Activated T-helper 2 cell treated with anti-CD3 and anti-CD28 coated beads, Interferon-gamma antibody, Interleukin-2, Interleukin-4, amounts not matched to agents 10 μg/mL and 5 μg/mL and 100 μg/mL, durations not matched to agents 14 hours and 24 hours and 36 hours (primary cell): Measurements from ENCODE around the gene GANAB. TPM values are rescaled to one million over a fixed set of nuclear protein-coding genes. Genes with fewer than 3 reads are reported as not detected.
A peak's percentile ranks its signal among the peaks of the same experiment; 100 is the strongest.
"Not testable (repeated sequence)": the region's sequence is repeated elsewhere in the genome, so short reads cannot be mapped to it uniquely, and the experiment has no call there.

ENCODE experiments used
- DNase-seq: peaks from one replicate; pipeline ENCODE4 v3.0.0; 2021; ENCODE audit warnings: low spot score
- H3K27ac Mint-ChIP-seq: one replicate; pipeline ENCODE4 v1.8.0; 2021; ENCODE audit warnings: mixed read lengths
- H3K27me3 Mint-ChIP-seq: one replicate; pipeline ENCODE4 v1.8.0; 2021; ENCODE audit warnings: low read depth, mixed read lengths
- H3K36me3 Mint-ChIP-seq: one replicate; pipeline ENCODE4 v1.8.0; 2021; ENCODE audit warnings: low read depth, mixed read lengths
- H3K4me1 Mint-ChIP-seq: one replicate; pipeline ENCODE4 v1.8.0; 2021; ENCODE audit warnings: low read depth, mixed read lengths
- H3K4me3 Mint-ChIP-seq: one replicate; pipeline ENCODE4 v1.8.0; 2021; ENCODE audit warnings: low read depth, mild to moderate bottlenecking, moderate library complexity, mixed read lengths
- H3K9me3 Mint-ChIP-seq: one replicate; pipeline ENCODE4 v1.8.0; 2021; ENCODE audit warnings: mixed read lengths
- intact Hi-C: fragments of 100-400 bp; cut with micrococcal nuclease; formaldehyde crosslinking; loops from one replicate; pipeline ENCODE4 v1.15.1; 2023
- total RNA-seq: library from RNA; stranded (reverse); gene quantifications from 2 replicates; pipeline ENCODE4 v1.2.3, GENCODE V29; 2022

The GANAB gene
- total RNA-seq, 1 donor from 2014 or later: 274 TPM

DNA sequence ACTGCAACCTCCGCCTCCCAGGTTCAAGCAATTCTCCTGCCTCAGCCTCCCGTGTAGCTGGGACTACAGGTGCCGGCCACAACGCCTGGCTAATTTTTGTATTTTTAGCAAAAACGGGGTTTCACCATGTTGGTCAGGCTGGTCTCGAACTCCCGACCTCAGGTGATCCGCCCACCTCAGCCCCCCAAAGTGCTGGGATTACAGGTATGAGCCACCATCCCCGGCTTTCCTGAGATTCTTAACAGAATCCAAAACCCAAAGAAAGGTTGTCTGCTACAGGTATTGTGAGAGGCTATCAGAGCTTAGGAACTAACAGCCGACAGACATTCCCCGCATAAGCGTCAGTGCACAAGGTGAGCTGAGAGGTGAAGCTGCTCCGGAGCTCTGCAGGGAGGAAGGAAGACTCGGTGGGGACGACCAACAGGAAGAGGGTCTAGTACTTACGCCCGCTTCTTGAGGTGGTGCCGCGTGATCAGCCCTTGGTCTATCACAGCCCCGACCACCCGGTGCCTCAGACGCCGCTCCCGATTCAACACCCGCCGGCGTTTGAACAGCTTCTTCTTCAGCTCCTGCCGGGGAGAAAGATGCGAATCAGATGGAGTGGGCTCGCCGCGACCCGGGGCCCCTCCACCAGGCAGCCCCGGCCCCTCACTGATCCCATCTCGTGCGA, 18.1 kb upstream of the GANAB start:
- Mint-ChIP-seq H3K36me3 (peaks cover 59% of the 10 kb centered on the region), H3K4me1 (peaks cover 25% of the 10 kb centered on the region), H3K27me3 (no peaks in the 10 kb centered on the region), H3K4me3 (peak overlapping the region; percentile 97), H3K9me3 (no peaks in the 10 kb centered on the region), H3K27ac (peak overlapping the region; percentile 78)
- intact Hi-C loops: loop anchor here (1.0 to 2.0 kb wide), 4 partner anchors 8 to 74 kb away; partner anchors contain the start of genes EML3, GANAB, LBHD1 and ROM1
- DNase-seq: peak; percentile 47

DNA sequence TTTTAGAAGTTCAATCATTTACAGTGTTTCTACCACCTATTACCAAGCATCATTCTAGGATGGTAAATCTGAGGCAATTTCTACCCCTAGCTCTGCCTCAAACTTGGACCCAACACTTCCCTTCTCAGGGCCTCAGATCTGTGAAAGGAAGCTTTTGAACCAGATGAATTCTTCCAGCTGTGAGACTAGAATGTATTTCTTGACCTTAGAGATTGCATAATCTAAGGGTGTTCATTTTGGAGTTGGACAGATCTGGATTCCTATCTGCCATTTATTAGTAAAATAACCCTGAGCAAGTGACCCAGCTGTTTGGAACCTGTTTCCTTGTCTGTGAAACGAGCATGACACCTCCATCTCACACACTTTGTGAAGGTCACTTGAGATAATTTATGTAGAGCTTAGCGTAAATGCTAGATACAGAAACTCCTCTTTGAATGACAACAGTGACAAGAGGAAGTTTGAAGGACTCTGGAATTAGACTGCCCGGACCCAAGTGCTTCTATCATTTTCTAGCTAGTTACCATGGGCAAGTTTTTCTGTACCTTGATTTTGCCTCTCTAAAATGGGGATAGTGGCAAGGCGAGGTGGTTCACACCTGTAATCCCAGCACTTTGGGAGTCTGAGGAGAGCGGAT, 10.5 kb upstream of the GANAB start:
- no peaks in the 10 kb centered on the region for H3K9me3 Mint-ChIP-seq
- no peaks in the 10 kb centered on the region for H3K27me3 Mint-ChIP-seq
- intact Hi-C loops: no loop called here
- H3K4me1 Mint-ChIP-seq: peaks cover 6% of the 10 kb centered on the region
- H3K4me3 Mint-ChIP-seq: no peak overlapping the region
- no peak overlapping the region for H3K27ac Mint-ChIP-seq
- H3K36me3 Mint-ChIP-seq: peaks cover 8% of the 10 kb centered on the region
- no peak for DNase-seq

DNA sequence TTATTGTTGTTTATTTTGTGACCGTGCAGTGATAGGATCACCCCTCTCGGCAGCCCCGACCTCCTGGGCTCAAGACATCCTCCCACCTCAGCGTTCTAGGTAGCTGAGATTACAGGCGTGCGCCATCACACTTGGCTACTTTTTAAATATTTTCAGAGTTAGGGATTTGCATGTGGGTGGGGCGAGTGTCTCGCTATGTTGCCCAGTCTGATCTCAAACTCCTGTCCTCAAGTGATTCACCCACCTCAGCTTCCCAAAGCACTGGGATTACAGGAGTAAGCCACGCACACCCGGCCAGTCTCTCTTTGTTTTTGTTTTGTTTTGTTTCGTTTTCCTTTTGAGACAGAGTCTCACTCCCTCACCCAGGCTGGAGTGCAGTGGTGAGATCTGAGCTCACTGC, 7.9 kb upstream of the GANAB start:
- intact Hi-C loops: loop anchor here (5.0 kb wide), 1 partner anchor 73 kb away; the partner anchor contains the start of genes HNRNPUL2 and TTC9C
- Mint-ChIP-seq H3K9me3 (no peaks in the 10 kb centered on the region), H3K27me3 (no peaks in the 10 kb centered on the region), H3K36me3 (peaks cover 10% of the 10 kb centered on the region), H3K4me3 (peak overlapping the region; percentile 37), H3K27ac (peak overlapping the region; percentile 25), H3K4me1 (peaks cover 10% of the 10 kb centered on the region)
- DNase-seq: no peak

DNA sequence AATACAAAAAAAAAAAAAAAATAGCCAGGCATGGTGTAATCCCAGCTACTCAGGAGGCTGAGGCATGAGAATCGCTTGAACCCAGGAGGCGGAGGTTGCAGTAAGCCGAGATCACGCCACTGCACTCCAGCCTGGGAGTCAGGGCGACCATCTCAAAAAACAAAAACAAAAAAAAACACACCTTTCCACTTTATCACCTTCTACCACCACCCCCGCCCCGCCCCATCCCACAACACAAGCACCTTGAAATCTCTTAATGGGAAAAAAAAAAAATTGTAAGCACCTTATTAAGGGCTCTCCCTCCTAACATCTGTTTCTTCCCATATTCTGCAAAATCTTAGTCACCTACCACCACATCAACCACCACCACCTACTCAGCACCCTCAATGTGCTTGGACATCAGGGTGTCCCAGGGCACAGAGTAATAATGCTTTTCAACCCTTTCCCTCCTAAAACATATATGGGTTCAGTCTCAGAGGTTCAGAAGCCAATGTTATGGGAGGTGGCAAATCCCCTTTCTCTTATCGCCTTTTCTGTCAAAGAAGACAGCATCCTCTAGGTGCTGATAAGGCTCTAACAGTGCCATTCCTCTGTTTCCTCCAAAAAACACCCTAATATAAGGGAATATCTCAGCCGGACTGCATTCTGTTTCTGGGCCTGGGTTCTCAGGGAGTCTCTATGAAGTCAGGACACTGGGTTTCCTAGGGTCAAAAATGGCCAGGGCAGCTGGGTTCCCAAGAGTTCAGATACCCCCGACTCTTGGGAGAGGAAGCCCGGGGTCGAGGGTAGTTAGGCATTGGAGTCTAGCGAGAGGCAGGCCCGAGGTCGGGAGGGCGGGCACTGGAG, 6.0 kb upstream of the GANAB start:
- peak overlapping the region; percentile 98 for H3K4me3 Mint-ChIP-seq
- H3K27ac Mint-ChIP-seq: peak overlapping the region; percentile 92
- DNase-seq: no peak
- no peaks in the 10 kb centered on the region for H3K9me3 Mint-ChIP-seq
- intact Hi-C loops: loop anchor here (1.0 to 5.0 kb wide), 4 partner anchors 19 to 75 kb away; partner anchors contain the start of genes EML3, HNRNPUL2, MTA2 and ROM1
- H3K36me3 Mint-ChIP-seq: peaks cover 19% of the 10 kb centered on the region
- no peaks in the 10 kb centered on the region for H3K27me3 Mint-ChIP-seq
- H3K4me1 Mint-ChIP-seq: peaks cover 10% of the 10 kb centered on the region

DNA sequence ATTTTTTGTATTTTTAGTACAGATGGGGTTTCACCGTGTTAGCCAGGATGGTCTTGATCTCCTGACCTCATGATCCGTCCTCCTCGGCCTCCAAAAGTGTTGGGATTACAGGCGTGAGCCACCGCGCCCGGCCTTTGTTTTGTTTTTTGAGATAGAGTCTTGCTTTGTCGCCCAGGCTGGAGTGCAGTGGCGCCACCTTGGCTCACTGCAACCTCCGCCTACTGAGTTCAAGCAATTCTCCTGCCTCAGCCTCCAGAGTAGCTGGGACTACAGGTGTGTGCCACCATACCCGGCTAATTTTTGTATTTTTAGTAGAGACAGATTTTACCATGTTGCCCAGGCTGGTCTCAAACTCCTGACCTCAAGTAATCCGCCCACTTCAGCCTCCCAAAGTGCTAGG, 3.9 kb upstream of the GANAB start:
- intact Hi-C loops: loop anchor here (5.0 kb wide), 1 partner anchor 77 kb away; the partner anchor contains the start of genes HNRNPUL2 and TTC9C
- not testable (repeated sequence) for H3K27me3 Mint-ChIP-seq, H3K27ac Mint-ChIP-seq

DNA sequence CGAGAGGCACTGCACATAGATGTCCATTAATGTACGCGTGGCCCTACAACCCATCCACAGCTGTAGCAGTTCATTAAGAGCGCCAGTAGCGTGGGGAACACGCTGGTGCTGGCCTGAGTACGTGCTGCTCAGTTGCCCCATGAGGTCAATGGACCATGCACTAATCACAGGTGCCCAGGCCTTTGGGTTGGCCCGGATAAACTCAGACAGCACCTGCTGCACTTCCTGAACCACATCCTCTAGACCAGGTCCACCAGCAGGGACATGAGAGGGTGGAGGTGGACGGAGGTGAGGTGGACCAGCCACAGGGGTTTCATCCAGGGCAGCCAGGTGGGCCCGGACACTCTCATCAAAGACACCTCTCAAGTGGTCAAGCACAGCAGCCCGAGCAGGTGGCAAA, 3.1 kb upstream of the GANAB start:
- Mint-ChIP-seq H3K36me3 (peaks cover 33% of the 10 kb centered on the region), H3K4me3 (no peak overlapping the region), H3K27me3 (no peaks in the 10 kb centered on the region), H3K9me3 (no peaks in the 10 kb centered on the region), H3K4me1 (peaks cover 22% of the 10 kb centered on the region), H3K27ac (no peak overlapping the region)
- intact Hi-C loops: no loop called here
- no peak for DNase-seq

More for the DNA sequence above, 3.9 kb upstream of the GANAB start:
- H3K4me1 Mint-ChIP-seq: peaks cover 19% of the 10 kb centered on the region
- DNase-seq, H3K9me3 Mint-ChIP-seq, H3K4me3 Mint-ChIP-seq: not testable (repeated sequence)
- peaks cover 27% of the 10 kb centered on the region for H3K36me3 Mint-ChIP-seq

DNA sequence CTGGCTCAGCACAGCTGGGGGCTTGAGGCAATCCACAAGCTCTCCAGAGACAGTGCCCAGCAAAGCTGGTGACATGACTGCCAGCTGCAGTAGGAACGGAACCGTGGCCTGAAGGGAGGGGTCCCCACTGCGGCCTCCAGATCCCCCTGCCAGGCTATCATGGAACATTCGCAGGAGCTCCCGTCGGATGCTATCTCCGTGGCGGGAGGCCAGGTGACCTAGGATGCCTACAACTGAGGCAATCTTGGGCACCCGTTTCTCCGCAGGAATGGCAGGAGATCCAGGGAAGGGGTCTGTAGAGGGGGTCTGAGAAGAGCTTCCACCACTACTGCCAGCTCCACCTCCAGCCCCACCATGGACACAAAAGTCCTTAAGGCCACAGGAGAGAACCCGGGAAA, 2.6 kb upstream of the GANAB start:
- Mint-ChIP-seq H3K27ac (no peak overlapping the region), H3K36me3 (peaks cover 38% of the 10 kb centered on the region), H3K4me1 (peaks cover 24% of the 10 kb centered on the region), H3K9me3 (no peaks in the 10 kb centered on the region), H3K27me3 (no peaks in the 10 kb centered on the region), H3K4me3 (no peak overlapping the region)
- intact Hi-C loops: no loop called here
- DNase-seq: no peak

DNA sequence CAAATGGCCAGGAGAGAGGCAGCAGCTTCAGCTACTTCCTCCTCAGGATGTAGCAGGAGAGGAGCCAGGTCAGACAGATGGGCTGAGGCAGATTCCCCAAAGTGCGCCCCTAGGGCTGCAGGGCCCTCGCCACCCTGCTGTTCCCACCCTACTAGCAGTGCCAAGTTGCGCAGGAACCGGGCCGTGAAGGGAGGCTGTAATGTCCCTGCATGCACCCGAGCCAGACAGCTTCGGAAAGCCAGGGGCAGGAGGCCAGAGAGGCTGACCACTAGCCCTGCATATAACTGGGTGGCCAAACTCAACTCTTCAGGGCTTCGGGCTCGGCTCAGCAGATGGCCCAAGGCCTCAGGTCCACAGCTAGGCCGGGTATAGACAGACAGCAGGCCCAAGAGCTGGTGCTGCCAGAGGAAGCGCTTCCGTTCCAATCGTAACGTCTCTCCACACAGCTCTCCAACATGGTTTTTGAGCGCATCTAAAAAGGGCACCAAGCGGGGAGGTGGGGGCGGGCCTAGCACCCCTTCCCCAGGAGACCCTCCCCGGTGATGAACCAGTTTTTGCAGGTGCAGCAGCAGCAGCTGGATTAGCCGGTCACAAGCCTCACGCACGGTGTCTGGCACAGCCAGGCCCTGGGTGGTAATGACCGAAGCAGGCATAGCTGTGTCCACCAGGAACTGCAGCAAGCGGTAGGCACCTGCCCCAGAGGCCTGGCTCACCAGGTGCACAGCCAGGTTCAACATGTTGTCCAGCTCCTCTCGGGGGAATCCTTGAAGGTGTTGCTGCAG, 2.0 kb upstream of the GANAB start:
- Mint-ChIP-seq H3K4me1 (peaks cover 21% of the 10 kb centered on the region), H3K4me3 (no peak overlapping the region), H3K27ac (no peak overlapping the region), H3K9me3 (no peaks in the 10 kb centered on the region), H3K27me3 (no peaks in the 10 kb centered on the region), H3K36me3 (peaks cover 40% of the 10 kb centered on the region)
- intact Hi-C loops: no loop called here
- DNase-seq: no peak

DNA sequence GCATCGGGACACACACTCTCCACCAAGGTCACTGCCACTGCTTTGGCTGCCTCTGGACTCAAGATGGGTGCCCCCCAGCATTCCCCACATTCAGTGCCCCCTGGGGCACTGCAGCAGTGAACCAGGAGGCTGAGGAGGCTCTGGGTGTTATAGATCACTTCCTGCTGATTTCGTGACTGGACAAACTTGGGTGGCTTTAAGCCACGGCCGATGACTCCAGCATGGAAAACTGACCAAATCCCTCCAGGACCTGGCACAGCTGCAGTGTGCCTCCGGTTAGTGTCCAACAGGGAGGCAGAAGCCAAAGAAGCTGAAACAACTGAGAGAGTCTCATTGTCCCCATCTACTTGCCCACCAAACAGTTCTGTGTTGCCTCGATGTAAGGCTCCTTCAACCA, 1.2 kb upstream of the GANAB start:
- intact Hi-C loops: loop anchor here (2.0 kb wide), 2 partner anchors 17 to 57 kb away; partner anchors contain the start of genes C11orf98, CSKMT and TUT1
- H3K27me3 Mint-ChIP-seq: no peaks in the 10 kb centered on the region
- H3K4me1 Mint-ChIP-seq: peaks cover 23% of the 10 kb centered on the region
- H3K4me3 Mint-ChIP-seq: no peak overlapping the region
- no peak for DNase-seq
- peaks cover 42% of the 10 kb centered on the region for H3K36me3 Mint-ChIP-seq
- no peak overlapping the region for H3K27ac Mint-ChIP-seq
- H3K9me3 Mint-ChIP-seq: no peaks in the 10 kb centered on the region

DNA sequence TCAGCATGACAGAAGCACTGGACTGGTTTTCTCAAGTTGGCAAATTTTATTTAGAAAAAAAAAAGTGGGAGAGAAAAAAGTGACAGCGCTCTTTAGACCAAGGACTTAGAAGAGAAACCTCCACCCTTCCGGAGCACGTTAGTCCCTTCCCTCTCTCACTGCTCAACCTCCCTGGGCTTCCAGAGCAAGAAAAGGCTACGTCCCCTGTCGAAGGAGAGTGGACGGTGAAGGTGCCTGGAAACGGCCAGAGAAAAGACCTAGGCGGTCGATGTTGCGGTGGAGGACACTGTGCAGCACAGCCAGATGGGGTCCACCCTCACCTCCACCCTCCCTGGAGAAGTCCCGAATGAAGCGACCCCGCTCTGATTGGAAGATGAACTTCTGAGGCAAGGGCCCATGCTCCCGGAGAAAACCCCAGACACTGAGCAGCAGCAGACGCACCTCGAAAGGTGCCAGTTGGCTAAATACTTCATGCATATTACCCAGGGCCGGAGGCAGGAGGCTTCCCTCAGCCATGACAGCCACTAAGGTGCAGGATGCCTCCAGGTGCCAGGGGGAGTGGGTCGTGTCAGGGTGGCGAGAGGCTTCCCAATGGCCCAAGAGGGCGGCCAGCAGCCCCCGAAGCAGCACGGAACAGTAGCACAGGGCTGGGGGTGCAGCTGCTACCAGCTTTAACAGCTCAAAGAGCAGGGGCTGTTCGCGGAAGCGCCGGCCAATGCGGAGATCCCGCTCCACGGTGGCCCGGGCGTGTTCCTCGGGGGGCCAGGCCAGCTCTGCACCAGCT, 604 bp upstream of the GANAB start:
- Mint-ChIP-seq H3K9me3 (no peaks in the 10 kb centered on the region), H3K4me3 (peak overlapping the region; percentile 98), H3K27ac (peak overlapping the region; percentile 97), H3K27me3 (no peaks in the 10 kb centered on the region), H3K36me3 (peaks cover 40% of the 10 kb centered on the region), H3K4me1 (peaks cover 21% of the 10 kb centered on the region)
- intact Hi-C loops: loop anchor here (1.0 to 2.0 kb wide), 5 partner anchors 18 to 62 kb away; partner anchors contain the start of genes C11orf98, CSKMT, TUT1 and UQCC3
- DNase-seq: no peak

DNA sequence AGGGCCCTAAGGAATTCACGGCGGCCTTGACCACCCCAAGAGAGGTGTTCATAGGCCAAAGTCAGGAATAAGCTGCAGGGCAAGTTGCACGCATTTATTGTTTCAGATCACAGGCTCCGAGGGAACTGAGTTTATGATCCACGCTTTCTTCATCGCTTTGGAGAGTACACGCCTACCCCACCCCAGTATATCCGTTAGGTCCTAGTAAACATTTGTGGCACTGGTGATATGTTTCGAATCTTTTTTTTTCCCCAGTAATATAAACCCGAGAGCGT, 805 bp downstream of the GANAB start:
- H3K4me1 Mint-ChIP-seq: peaks cover 26% of the 10 kb centered on the region
- H3K36me3 Mint-ChIP-seq: peaks cover 45% of the 10 kb centered on the region
- intact Hi-C loops: no loop called here
- peak overlapping the region; percentile 97 for H3K27ac Mint-ChIP-seq
- no peaks in the 10 kb centered on the region for H3K9me3 Mint-ChIP-seq
- H3K27me3 Mint-ChIP-seq: no peaks in the 10 kb centered on the region
- DNase-seq: no peak
- peak overlapping the region; percentile 98 for H3K4me3 Mint-ChIP-seq
